Astrocyte of the cerebellum (primary cell): ENCODE results near the gene PSMB3.

Source experiments
- DNase-seq: peaks from one replicate; pipeline ENCODE4 v3.0.0-alpha.2; 2011; ENCODE audit warnings: low read depth
- H3K4me3 ChIP-seq: 2 replicates; pipeline ENCODE4 v1.5.1; 2011; ENCODE audit warnings: mild to moderate bottlenecking, low read depth, low read length, moderate library complexity
- CTCF ChIP-seq: IDR thresholded peaks from 2 replicates; pipeline ENCODE4 v1.5.1; 2012; ENCODE audit warnings: low read length, low read depth, moderate library complexity, mild to moderate bottlenecking; ENCODE audit errors: missing control alignments
- in situ Hi-C: cut with HindIII; loops from 2 replicates; pipeline ENCODE4 v1.10.0; 2017; ENCODE audit warnings: low sequenced_read_pairs

The PSMB3 gene

GRCh38 chr17:38710985-38711384, 41.6 kb upstream of the PSMB3 start:
- TF ChIP-seq CTCF: no peak
- in situ Hi-C loops: no loop called here
- DNase-seq: no peak
- H3K4me3 ChIP-seq: no peak overlapping the region

DNA sequence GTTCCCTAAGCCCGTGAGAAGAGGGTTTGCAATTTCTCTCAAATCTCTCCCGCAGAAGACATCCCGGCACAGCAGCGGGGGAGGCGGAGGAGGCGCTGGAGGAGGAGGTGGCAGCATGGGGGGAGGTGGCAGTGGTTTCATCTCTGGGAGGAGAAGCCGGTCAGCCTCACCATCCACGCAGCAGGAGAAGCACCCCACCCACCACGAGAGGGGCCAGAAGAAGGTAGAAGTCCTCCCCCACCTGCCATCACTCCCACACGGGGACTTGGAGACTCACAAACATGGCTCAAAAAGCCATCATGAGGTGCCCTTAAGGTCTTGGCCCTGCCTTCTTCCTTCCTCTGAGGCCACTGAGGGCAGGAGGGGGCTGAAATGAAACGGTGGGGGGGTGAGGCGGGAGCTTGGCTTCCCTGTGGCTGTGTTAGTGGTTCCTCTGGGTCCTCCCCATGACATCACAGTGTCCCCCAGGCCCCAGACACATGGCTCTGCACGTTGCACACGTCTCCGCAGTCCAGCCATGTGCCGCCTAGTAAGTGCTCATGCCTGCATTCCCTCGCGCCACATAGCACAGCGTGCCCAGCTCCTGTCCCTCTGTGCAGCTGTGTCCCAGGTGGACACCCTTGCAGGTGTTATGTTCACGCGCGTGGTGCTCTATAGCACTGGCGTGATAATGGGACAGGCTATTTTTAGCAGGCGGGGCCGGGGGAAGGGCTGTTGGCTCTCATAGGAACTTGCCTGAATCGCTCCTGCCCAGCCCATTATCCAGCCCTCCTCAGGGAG, 40.6 kb upstream of the PSMB3 start:
- H3K4me3 ChIP-seq: no peak overlapping the region
- no peak for DNase-seq
- in situ Hi-C loops: no loop called here
- no peak for TF ChIP-seq CTCF

DNA sequence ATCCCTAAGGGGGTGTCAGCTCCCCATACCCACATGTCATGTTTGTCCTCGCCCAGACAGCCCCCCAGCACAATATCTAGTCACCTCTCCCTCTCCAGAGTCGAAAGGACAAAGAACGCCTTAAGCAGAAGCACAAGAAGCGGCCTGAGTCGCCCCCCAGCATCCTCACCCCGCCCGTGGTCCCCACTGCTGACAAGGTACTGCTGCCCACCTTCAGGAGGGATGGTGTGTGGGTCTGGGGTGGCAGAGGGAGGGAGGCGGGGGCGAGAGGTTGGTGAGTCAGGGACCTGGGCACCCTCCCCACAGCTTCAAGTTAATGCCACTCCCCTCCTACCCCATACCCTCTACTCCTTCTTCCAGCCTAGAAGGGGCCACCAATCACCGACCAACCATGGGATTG, 39.9 kb upstream of the PSMB3 start:
- in situ Hi-C loops: no loop called here
- no peak overlapping the region for H3K4me3 ChIP-seq
- TF ChIP-seq CTCF: no peak
- no peak for DNase-seq

GRCh38 chr17:38713456-38714075, 39.0 kb upstream of the PSMB3 start:
- in situ Hi-C loops: no loop called here
- H3K4me3 ChIP-seq: no peak overlapping the region
- no peak for TF ChIP-seq CTCF
- DNase-seq: no peak

- in situ Hi-C loops: no loop called here
- DNase-seq: no peak
- H3K4me3 ChIP-seq: no peak overlapping the region
- TF ChIP-seq CTCF: no peak
Observed at GRCh38 chr17:38715216-38715943, 37.2 kb upstream of the PSMB3 start.

- DNase-seq: no peak
- in situ Hi-C loops: no loop called here
- H3K4me3 ChIP-seq: no peak overlapping the region
- TF ChIP-seq CTCF: no peak
Observed at GRCh38 chr17:38716368-38717005, 36.1 kb upstream of the PSMB3 start.
